ENCODE results near the gene TMPRSS3. TPM values are rescaled to one million over a fixed set of nuclear protein-coding genes. Genes with fewer than 3 reads are reported as not detected.

Gene TMPRSS3
- total RNA-seq, 1 donor from 2014 or later = 4.1 TPM

GRCh38 chr21:42337830-42338728, 57.8 kb downstream of the TMPRSS3 start:
- Histone ChIP-seq H3K36me3 (no peaks in the 10 kb centered on the region), H3K4me3 (no peak overlapping the region), H3K27ac (no peak overlapping the region), H3K9me3 (no peaks in the 10 kb centered on the region), H3K27me3 (no peaks in the 10 kb centered on the region), H3K4me1 (peaks cover 11% of the 10 kb centered on the region)
- peak; percentile 85 for DNase-seq
- intact Hi-C loops (cut with DNase I) = no loop called here
- TF ChIP-seq CTCF (IDR thresholded peaks at IDR 0.05) = peak; percentile 71
- peak; percentile 98 for ATAC-seq

- no peaks in the 10 kb centered on the region for H3K36me3 ChIP-seq
- ATAC-seq (no peak), DNase-seq (no peak)
- H3K27ac ChIP-seq = no peak overlapping the region
- intact Hi-C loops (cut with DNase I) = no loop called here
- no peak overlapping the region for H3K4me3 ChIP-seq
- H3K4me1 ChIP-seq = peaks cover 11% of the 10 kb centered on the region
- H3K9me3 ChIP-seq = no peaks in the 10 kb centered on the region
- no peaks in the 10 kb centered on the region for H3K27me3 ChIP-seq
- TF ChIP-seq CTCF (IDR thresholded peaks at IDR 0.05) = no peak
Observed at GRCh38 chr21:42337276-42337675, 58.6 kb downstream of the TMPRSS3 start.

GRCh38 chr21:42336054-42336453, 59.8 kb downstream of the TMPRSS3 start:
- no peak for DNase-seq
- no peaks in the 10 kb centered on the region for H3K36me3 ChIP-seq
- H3K27ac ChIP-seq = no peak overlapping the region
- TF ChIP-seq CTCF (IDR thresholded peaks at IDR 0.05) = no peak
- no peaks in the 10 kb centered on the region for H3K27me3 ChIP-seq
- no peaks in the 10 kb centered on the region for H3K9me3 ChIP-seq
- ATAC-seq = no peak
- H3K4me1 ChIP-seq = peaks cover 11% of the 10 kb centered on the region
- intact Hi-C loops (cut with DNase I) = no loop called here
- no peak overlapping the region for H3K4me3 ChIP-seq

- no peak for ATAC-seq
- Histone ChIP-seq H3K4me3 (no peak overlapping the region), H3K9me3 (no peaks in the 10 kb centered on the region), H3K4me1 (peaks cover 2% of the 10 kb centered on the region), H3K27ac (no peak overlapping the region), H3K36me3 (no peaks in the 10 kb centered on the region), H3K27me3 (no peaks in the 10 kb centered on the region)
- no peak for TF ChIP-seq CTCF (IDR thresholded peaks at IDR 0.05)
- DNase-seq = no peak
- intact Hi-C loops (cut with DNase I) = no loop called here
Observed at GRCh38 chr21:42332557-42333317, 63.1 kb downstream of the TMPRSS3 start.

GRCh38 chr21:42331660-42332059, 64.2 kb downstream of the TMPRSS3 start:
- H3K36me3 ChIP-seq = no peaks in the 10 kb centered on the region
- H3K4me1 ChIP-seq = no peaks in the 10 kb centered on the region
- DNase-seq (no peak), ATAC-seq (no peak)
- no peaks in the 10 kb centered on the region for H3K9me3 ChIP-seq
- no peaks in the 10 kb centered on the region for H3K27me3 ChIP-seq
- no peak overlapping the region for H3K27ac ChIP-seq
- intact Hi-C loops (cut with DNase I) = no loop called here
- H3K4me3 ChIP-seq = no peak overlapping the region
- no peak for TF ChIP-seq CTCF (IDR thresholded peaks at IDR 0.05)

All from upper lobe of right lung (tissue), 1 donor.